Measurements from ENCODE around the gene RNF111. TPM values are rescaled to one million over a fixed set of nuclear protein-coding genes. Genes with fewer than 3 reads are reported as not detected.

The RNF111 gene
- total RNA-seq, 1 donor from 2014 or later = 35.3 TPM

GRCh38 chr15:59111251-59111650 is 123.8 kb downstream of the RNF111 start:
- no peak for TF ChIP-seq CTCF (IDR thresholded peaks at IDR 0.05)
- ATAC-seq (no peak), DNase-seq (no peak)
- no peaks in the 10 kb centered on the region for H3K36me3 ChIP-seq
- H3K4me1 ChIP-seq = no peaks in the 10 kb centered on the region
- H3K4me3 ChIP-seq = no peak overlapping the region
- H3K9me3 ChIP-seq = no peaks in the 10 kb centered on the region
- H3K27me3 ChIP-seq = no peaks in the 10 kb centered on the region
- no peak overlapping the region for H3K27ac ChIP-seq
- intact Hi-C loops (cut with DNase I) = no loop called here

GRCh38 chr15:59115047-59115446 is 127.6 kb downstream of the RNF111 start:
- intact Hi-C loops (cut with DNase I) = no loop called here
- no peaks in the 10 kb centered on the region for H3K36me3 ChIP-seq

DNA sequence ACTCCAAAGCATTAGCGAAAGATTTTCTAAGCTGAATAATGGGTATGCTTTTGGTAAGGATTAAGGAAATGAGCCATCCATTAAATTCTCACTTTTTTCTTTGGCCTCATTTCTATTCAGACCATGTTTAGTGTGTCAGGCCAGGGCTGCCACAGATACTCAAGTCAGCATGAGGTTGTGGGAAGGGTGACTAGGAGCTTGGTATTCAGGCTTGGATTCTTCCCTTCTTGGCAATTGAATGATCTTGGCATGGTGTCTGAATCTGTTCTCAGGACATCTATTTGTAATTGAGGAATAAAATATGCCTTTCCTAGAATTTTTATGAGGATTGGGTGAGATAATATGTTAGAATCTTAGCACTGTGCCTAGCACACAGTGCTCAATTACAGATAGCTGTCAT is 128.7 kb downstream of the RNF111 start:
- intact Hi-C loops (cut with DNase I) = no loop called here

More at GRCh38 chr15:59115047-59115446, 127.6 kb downstream of the RNF111 start:
- Histone ChIP-seq H3K27ac (no peak overlapping the region), H3K4me1 (no peaks in the 10 kb centered on the region), H3K4me3 (no peak overlapping the region), H3K9me3 (no peaks in the 10 kb centered on the region), H3K27me3 (no peaks in the 10 kb centered on the region)
- DNase-seq (no peak), ATAC-seq (no peak)
- no peak for TF ChIP-seq CTCF (IDR thresholded peaks at IDR 0.05)

DNA sequence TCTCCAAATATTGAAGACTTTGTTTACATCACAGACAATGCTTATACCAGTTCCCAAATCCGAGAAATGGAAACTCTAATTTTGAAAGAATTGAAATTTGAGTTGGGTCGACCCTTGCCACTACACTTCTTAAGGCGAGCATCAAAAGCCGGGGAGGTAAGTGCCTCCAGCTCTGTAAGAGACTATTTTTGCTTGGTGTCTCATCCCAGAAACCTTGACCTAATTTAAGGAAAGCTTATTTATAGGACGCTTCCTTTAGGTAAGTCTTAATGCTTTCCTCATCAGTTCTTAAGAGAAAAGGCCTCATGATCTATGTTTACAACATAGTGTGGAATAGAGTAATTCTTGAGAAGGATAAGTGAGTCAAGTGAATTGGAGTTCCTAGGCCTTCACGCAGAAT is 129.3 kb downstream of the RNF111 start:
- DNase-seq = no peak
- Histone ChIP-seq H3K9me3 (no peaks in the 10 kb centered on the region), H3K4me3 (no peak overlapping the region), H3K36me3 (no peaks in the 10 kb centered on the region), H3K4me1 (no peaks in the 10 kb centered on the region), H3K27me3 (no peaks in the 10 kb centered on the region), H3K27ac (no peak overlapping the region)
- no peak for TF ChIP-seq CTCF (IDR thresholded peaks at IDR 0.05)
- intact Hi-C loops (cut with DNase I) = no loop called here
- no peak for ATAC-seq

More for the DNA sequence above, 128.7 kb downstream of the RNF111 start:
- no peaks in the 10 kb centered on the region for H3K36me3 ChIP-seq
- TF ChIP-seq CTCF (IDR thresholded peaks at IDR 0.05) = no peak
- ATAC-seq = no peak
- no peaks in the 10 kb centered on the region for H3K27me3 ChIP-seq
- H3K9me3 ChIP-seq = no peaks in the 10 kb centered on the region
- H3K4me3 ChIP-seq = no peak overlapping the region
- no peaks in the 10 kb centered on the region for H3K4me1 ChIP-seq
- no peak for DNase-seq
- no peak overlapping the region for H3K27ac ChIP-seq

GRCh38 chr15:59119625-59120024 is 132.2 kb downstream of the RNF111 start:
- intact Hi-C loops (cut with DNase I) = no loop called here
- H3K27ac ChIP-seq = no peak overlapping the region

More at GRCh38 chr15:59119625-59120024, 132.2 kb downstream of the RNF111 start:
- Histone ChIP-seq H3K4me3 (no peak overlapping the region), H3K36me3 (no peaks in the 10 kb centered on the region), H3K27me3 (no peaks in the 10 kb centered on the region), H3K9me3 (no peaks in the 10 kb centered on the region), H3K4me1 (no peaks in the 10 kb centered on the region)
- no peak for TF ChIP-seq CTCF (IDR thresholded peaks at IDR 0.05)
- DNase-seq (no peak), ATAC-seq (no peak)

All from upper lobe of right lung (tissue), 1 donor.